ENCODE measurements around the gene RBM38.

The RBM38 gene

DNA sequence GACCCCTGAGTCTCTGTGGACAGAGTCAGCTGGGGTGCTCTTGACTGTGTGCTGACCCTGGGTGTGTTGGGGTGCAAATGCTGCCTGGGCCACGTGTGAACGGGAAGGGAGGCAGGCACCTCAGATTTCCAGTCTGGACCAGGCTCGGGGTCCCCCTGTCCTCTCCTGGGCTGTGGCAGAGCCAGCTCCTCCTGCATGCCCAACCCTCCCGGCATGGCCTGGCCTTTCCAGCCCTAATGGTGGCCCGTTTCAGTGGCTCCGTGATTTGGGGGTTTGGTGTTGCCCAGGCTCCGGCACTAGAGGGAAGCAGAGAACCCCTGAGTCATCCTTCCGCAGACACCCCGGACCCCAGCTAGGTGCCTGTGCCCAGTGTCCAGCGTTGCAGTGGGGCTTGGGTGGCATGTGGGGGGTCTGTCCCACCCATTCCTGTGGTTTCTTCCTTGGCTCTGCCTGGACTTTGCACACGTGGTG lies 9.1 kb downstream of the RBM38 start:
- no peak for DNase-seq (ENCODE audit: low read depth)
- Histone ChIP-seq H3K4me1 (ENCODE audit: control insufficient read depth, insufficient read depth, low read length) (peaks cover 15% of the 10 kb centered on the region), H3K9ac (ENCODE audit: low read length) (no peak overlapping the region), H3K4me3 (ENCODE audit: low read length) (no peak overlapping the region), H3K9me3 (ENCODE audit: control insufficient read depth, low read length) (no peaks in the 10 kb centered on the region), H3K27me3 (replicated peaks; ENCODE audit: control insufficient read depth, insufficient read depth, low read length) (no peaks in the 10 kb centered on the region), H3K36me3 (ENCODE audit: control insufficient read depth, insufficient read depth, low read length, severe bottlenecking) (peaks cover 37% of the 10 kb centered on the region)

DNA sequence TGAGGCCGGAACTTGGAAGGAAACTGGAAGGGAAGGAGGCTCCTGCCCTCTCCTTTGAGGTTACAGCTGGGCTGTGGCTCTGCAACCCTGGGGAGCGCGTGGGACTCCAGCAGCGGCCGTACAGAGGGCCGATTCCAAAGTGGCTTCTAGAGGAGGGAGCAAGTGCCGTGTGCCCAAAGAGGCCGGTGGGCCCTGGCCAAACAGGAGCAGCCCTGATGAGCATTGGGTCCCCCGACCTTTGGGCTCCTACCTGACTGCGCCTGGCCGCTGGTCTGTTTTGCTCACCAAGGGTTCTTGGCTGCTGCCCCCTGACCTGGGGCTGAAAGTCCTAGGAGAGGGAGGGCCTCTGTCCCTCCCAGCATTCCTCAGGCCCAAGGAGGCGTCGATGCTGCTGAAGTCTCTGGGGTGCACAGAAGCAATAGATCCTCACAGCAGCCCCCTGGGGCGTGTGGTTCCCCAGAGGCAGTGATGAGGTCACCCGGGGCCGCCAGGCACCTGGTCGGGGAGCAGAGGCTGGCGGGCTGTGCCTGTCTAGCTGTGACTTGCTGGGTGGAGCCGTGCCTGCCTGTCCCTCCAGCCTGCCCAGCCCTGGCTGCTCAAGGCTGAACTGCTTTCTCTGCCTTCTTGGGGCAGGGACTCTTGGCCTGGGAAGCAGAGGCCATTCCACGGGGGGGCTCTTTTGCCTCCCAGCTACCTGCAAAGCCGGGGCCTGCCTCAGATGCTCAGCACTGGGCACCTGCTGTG lies 9.8 kb downstream of the RBM38 start:
- Histone ChIP-seq H3K9ac (ENCODE audit: low read length) (no peak overlapping the region), H3K36me3 (ENCODE audit: control insufficient read depth, insufficient read depth, low read length, severe bottlenecking) (peaks cover 38% of the 10 kb centered on the region)

DNA sequence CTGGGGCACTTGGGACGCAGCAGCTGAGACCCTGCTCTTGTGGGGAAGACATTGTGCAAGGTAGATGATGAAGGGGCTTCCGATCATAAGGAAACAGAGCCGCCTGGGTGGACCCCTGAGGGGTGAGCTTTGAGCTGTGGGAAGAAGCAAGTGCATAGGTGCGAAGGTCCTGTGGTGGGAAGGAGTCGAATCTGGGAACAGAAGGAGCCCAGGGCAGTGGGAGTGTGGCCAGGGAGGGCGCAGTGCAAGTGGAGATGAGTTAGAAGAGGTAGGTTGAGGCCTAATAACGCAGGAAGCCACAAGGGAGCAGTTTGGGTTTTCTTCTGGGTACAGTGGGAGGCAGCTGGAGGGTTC lies 10.3 kb downstream of the RBM38 start:
- H3K4me1 ChIP-seq (ENCODE audit: control insufficient read depth, insufficient read depth, low read length), result peaks cover 5% of the 10 kb centered on the region
- H3K27me3 ChIP-seq (replicated peaks; ENCODE audit: control insufficient read depth, insufficient read depth, low read length), result no peaks in the 10 kb centered on the region
- peaks cover 41% of the 10 kb centered on the region for H3K36me3 ChIP-seq (ENCODE audit: control insufficient read depth, insufficient read depth, low read length, severe bottlenecking)

More for the DNA sequence above, 9.8 kb downstream of the RBM38 start:
- Histone ChIP-seq H3K4me1 (ENCODE audit: control insufficient read depth, insufficient read depth, low read length) (peaks cover 8% of the 10 kb centered on the region), H3K9me3 (ENCODE audit: control insufficient read depth, low read length) (no peaks in the 10 kb centered on the region), H3K27me3 (replicated peaks; ENCODE audit: control insufficient read depth, insufficient read depth, low read length) (no peaks in the 10 kb centered on the region), H3K4me3 (ENCODE audit: low read length) (no peak overlapping the region)
- no peak for DNase-seq (ENCODE audit: low read depth)

DNA sequence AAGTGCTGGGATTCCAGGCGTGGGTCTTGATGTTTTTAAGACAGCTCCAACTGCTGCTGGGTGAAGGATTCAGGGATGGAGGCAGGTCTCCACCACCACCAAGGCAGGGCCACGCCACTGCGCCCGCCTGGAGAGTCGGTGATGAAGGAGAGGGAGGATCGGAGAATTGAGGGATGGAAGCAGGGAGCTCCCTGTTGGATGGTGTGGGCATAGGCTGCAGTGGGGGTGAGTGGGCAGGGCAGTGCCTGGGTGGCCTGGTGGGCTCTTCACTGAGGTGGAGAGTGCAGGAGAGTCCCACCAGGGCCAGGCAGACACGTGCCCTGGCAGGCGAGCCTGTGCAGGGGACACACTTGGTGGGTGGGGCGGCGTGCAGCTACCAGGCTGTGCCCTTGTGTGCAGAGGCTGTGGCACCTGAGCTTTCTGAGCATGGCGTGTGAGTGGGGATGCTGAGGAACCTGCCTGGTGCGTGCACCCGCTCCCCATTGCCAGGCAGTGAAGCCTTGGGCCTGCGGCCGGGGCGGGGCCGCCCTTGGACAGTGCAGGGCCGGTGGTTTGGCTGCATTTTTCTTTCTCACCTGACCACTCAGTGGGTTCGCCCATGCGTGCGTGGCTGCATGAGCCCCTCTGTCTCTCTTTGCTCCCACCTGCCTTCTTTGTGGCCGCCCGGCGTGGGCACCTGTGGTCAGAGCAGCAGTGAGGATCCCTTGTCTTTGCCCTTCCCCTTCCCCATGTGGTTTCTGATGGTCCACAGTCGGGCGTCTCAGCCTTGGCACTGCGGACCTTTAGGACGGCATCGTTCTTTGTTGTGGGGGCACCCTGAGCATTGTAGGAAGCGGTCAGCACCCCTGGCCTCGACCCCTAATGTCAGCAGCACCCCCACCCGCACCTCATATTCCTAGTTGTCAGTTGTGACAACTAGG lies 11.3 kb downstream of the RBM38 start:
- Histone ChIP-seq H3K9ac (ENCODE audit: low read length) (no peak overlapping the region), H3K9me3 (ENCODE audit: control insufficient read depth, low read length) (no peaks in the 10 kb centered on the region), H3K4me3 (ENCODE audit: low read length) (no peak overlapping the region), H3K27me3 (replicated peaks; ENCODE audit: control insufficient read depth, insufficient read depth, low read length) (no peaks in the 10 kb centered on the region), H3K36me3 (ENCODE audit: control insufficient read depth, insufficient read depth, low read length, severe bottlenecking) (peaks cover 33% of the 10 kb centered on the region), H3K4me1 (ENCODE audit: control insufficient read depth, insufficient read depth, low read length) (peaks cover 5% of the 10 kb centered on the region)
- no peak for DNase-seq (ENCODE audit: low read depth)

More for the DNA sequence above, 10.3 kb downstream of the RBM38 start:
- no peak overlapping the region for H3K9ac ChIP-seq (ENCODE audit: low read length)
- no peaks in the 10 kb centered on the region for H3K9me3 ChIP-seq (ENCODE audit: control insufficient read depth, low read length)
- no peak overlapping the region for H3K4me3 ChIP-seq (ENCODE audit: low read length)
- DNase-seq (ENCODE audit: low read depth), result no peak

DNA sequence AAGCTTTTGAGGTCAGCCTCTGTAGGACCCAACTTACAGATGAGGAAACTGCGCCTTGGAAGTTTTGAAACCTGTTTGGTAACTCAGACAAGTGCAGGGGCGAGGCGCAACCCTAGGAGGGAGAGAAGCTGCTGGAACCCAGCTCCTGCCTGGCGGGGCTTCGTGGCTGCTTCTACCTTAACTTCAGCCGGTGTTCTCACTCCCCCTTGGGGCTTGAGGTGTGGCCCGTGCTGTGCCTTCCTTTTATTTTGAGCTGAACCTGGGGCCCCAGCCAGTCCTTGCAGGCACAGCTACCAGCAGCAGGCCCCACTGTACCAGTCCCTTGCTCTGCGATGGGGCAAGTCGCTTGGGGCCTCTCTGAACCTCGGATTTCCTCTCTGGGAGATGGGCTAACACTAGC lies 12.0 kb downstream of the RBM38 start:
- Histone ChIP-seq H3K4me3 (ENCODE audit: low read length) (no peak overlapping the region), H3K9me3 (ENCODE audit: control insufficient read depth, low read length) (no peaks in the 10 kb centered on the region), H3K36me3 (ENCODE audit: control insufficient read depth, insufficient read depth, low read length, severe bottlenecking) (peaks cover 36% of the 10 kb centered on the region), H3K27me3 (replicated peaks; ENCODE audit: control insufficient read depth, insufficient read depth, low read length) (no peaks in the 10 kb centered on the region), H3K4me1 (ENCODE audit: control insufficient read depth, insufficient read depth, low read length) (peaks cover 5% of the 10 kb centered on the region), H3K9ac (ENCODE audit: low read length) (no peak overlapping the region)
- no peak for DNase-seq (ENCODE audit: low read depth)

DNA sequence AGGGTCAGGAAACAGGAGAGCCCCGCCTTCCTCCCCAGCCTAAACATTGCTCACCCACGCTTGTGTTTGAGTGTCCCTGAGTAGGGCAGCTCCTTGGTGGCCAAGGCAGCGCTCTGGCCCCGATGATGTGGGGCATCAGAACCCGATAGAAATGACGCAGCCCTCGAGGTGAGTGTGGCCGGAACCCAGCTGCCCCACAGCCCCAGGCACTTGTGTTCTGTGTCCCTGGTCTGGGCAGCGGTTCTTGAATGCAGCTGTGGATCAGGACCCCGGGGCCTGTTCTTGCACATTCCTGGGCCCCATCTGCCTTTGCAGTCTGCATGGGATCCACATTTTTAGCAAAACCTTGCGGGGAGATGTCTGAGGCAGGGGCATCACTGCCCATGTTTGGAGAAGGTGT lies 12.8 kb downstream of the RBM38 start:
- no peak overlapping the region for H3K4me3 ChIP-seq (ENCODE audit: low read length)
- H3K27me3 ChIP-seq (replicated peaks; ENCODE audit: control insufficient read depth, insufficient read depth, low read length), result no peaks in the 10 kb centered on the region
- H3K4me1 ChIP-seq (ENCODE audit: control insufficient read depth, insufficient read depth, low read length), result peaks cover 5% of the 10 kb centered on the region
- no peak overlapping the region for H3K9ac ChIP-seq (ENCODE audit: low read length)
- H3K36me3 ChIP-seq (ENCODE audit: control insufficient read depth, insufficient read depth, low read length, severe bottlenecking), result peaks cover 43% of the 10 kb centered on the region
- no peaks in the 10 kb centered on the region for H3K9me3 ChIP-seq (ENCODE audit: control insufficient read depth, low read length)
- no peak for DNase-seq (ENCODE audit: low read depth)

DNA sequence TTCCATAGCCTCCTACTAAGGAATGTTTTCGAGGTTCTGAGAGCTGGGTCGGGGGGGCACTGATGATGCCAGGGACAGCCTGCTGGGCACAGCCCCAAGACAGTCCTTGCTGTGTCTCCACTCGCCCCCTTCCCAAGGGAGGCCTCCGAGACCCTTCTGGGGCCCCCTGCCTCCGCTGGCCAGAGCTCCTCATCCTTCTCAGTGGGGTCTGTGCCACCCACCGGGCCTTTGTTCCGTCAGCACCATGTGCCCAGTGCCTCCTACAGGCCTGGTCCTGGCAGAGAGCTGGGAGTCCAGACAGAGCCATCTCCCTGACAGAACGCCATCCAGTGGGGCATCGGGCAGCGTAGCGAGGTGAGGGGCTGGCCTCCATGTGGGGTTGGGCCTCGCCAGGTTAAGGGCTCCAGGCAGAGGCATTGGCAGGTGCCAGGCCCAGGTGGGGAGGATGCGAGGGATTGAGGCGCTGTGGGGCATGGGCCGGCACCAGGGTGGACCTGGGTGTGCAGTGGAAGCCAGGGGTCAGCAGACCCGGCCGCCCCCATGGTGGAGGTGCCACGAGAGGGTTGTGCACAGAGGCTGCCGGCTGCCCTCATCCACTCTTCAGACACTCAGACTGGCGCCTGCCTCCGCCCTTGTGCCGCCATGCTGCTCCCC lies 13.3 kb downstream of the RBM38 start:
- no peak overlapping the region for H3K4me3 ChIP-seq (ENCODE audit: low read length)
- H3K4me1 ChIP-seq (ENCODE audit: control insufficient read depth, insufficient read depth, low read length), result peaks cover 5% of the 10 kb centered on the region
- no peaks in the 10 kb centered on the region for H3K27me3 ChIP-seq (replicated peaks; ENCODE audit: control insufficient read depth, insufficient read depth, low read length)
- no peaks in the 10 kb centered on the region for H3K9me3 ChIP-seq (ENCODE audit: control insufficient read depth, low read length)
- H3K9ac ChIP-seq (ENCODE audit: low read length), result no peak overlapping the region
- H3K36me3 ChIP-seq (ENCODE audit: control insufficient read depth, insufficient read depth, low read length, severe bottlenecking), result peaks cover 46% of the 10 kb centered on the region
- no peak for DNase-seq (ENCODE audit: low read depth)

DNA sequence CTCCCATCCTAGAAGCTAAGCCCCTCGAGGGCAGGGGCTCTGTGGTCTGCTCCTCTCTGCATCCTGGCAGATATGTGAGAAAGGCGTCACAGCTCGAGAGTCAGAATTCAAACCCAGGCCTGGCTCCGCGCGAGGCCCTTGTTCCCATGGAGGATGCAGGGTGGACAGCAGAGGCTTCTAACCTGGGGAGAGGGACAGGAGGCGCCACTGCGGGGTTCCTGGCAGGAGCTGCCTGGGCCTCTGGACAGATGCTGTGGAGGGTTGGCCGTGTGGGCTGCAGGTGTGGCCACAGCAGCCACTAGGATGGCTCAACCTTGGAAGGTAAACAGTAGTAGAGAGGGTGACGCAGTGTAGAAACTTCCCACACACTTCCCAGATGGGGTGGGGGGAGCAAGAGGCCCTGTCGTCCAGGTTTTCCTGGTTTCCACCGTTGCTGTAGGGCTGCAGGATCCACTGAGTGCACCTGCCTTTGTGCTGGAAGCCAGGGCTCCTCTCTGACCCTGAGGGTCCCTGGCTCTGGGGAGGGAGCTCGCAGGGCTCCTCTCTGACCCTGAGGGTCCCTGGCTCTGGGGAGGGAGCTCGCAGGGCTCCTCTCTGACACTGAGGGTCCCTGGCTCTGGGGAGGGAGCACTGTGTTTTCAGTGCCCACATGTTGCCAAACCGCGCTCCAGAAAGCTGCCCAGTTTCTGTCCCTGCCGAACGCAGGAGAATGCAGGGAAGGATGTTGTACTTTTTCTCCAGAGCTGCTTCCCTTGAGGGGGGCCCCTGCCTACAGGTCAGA lies 14.2 kb downstream of the RBM38 start:
- Histone ChIP-seq H3K4me3 (ENCODE audit: low read length) (no peak overlapping the region), H3K9ac (ENCODE audit: low read length) (no peak overlapping the region), H3K36me3 (ENCODE audit: control insufficient read depth, insufficient read depth, low read length, severe bottlenecking) (peaks cover 42% of the 10 kb centered on the region), H3K4me1 (ENCODE audit: control insufficient read depth, insufficient read depth, low read length) (no peaks in the 10 kb centered on the region), H3K27me3 (replicated peaks; ENCODE audit: control insufficient read depth, insufficient read depth, low read length) (no peaks in the 10 kb centered on the region), H3K9me3 (ENCODE audit: control insufficient read depth, low read length) (no peaks in the 10 kb centered on the region)
- DNase-seq (ENCODE audit: low read depth), result no peak

DNA sequence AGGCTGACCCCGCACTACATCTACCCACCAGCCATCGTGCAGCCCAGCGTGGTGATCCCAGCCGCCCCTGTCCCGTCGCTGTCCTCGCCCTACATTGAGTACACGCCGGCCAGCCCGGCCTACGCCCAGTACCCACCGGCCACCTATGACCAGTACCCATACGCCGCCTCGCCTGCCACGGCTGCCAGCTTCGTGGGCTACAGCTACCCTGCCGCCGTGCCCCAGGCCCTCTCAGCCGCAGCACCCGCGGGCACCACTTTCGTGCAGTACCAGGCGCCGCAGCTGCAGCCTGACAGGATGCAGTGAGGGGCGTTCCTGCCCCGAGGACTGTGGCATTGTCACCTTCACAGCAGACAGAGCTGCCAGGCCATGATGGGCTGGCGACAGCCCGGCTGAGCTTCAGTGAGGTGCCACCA lies 16.4 kb downstream of the RBM38 start:
- DNase-seq (ENCODE audit: low read depth), result no peak
- H3K4me3 ChIP-seq (ENCODE audit: low read length), result no peak overlapping the region

DNA sequence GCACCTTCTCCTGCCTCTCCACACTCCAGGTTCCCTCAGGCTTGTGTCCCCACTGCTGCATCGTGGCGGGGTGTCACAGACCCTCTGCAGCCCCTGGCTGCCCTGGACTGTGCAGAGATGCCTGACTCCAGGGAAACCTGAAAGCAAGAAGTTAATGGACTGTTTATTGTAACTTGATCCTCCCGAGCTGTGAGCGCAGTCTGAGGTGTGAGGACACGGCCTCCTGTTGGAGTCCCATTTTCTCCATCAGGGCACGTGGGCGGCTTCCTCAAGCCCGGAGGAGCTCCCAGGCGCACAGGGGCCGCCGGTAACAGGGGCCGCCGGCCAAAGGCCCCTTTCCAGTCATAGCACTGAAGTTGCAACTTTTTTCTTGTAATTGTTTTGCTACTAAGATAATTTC lies 16.9 kb downstream of the RBM38 start:
- no peaks in the 10 kb centered on the region for H3K9me3 ChIP-seq (ENCODE audit: control insufficient read depth, low read length)
- no peaks in the 10 kb centered on the region for H3K27me3 ChIP-seq (replicated peaks; ENCODE audit: control insufficient read depth, insufficient read depth, low read length)
- H3K4me3 ChIP-seq (ENCODE audit: low read length), result no peak overlapping the region
- no peak for DNase-seq (ENCODE audit: low read depth)
- H3K36me3 ChIP-seq (ENCODE audit: control insufficient read depth, insufficient read depth, low read length, severe bottlenecking), result peaks cover 34% of the 10 kb centered on the region
- no peaks in the 10 kb centered on the region for H3K4me1 ChIP-seq (ENCODE audit: control insufficient read depth, insufficient read depth, low read length)
- H3K9ac ChIP-seq (ENCODE audit: low read length), result no peak overlapping the region

More for the DNA sequence above, 16.4 kb downstream of the RBM38 start:
- H3K4me1 ChIP-seq (ENCODE audit: control insufficient read depth, insufficient read depth, low read length), result no peaks in the 10 kb centered on the region
- H3K9me3 ChIP-seq (ENCODE audit: control insufficient read depth, low read length), result no peaks in the 10 kb centered on the region
- no peak overlapping the region for H3K9ac ChIP-seq (ENCODE audit: low read length)
- H3K36me3 ChIP-seq (ENCODE audit: control insufficient read depth, insufficient read depth, low read length, severe bottlenecking), result peaks cover 37% of the 10 kb centered on the region
- no peaks in the 10 kb centered on the region for H3K27me3 ChIP-seq (replicated peaks; ENCODE audit: control insufficient read depth, insufficient read depth, low read length)

Measured in adipocyte (in vitro differentiated cells).